NCI-H446 (cell line): Measurements from ENCODE around the gene LIMS2.

Experiments
- DNase-seq, 2 experiments: peaks; one replicate each; lab custom pipeline; 2025; lab: John Stamatoyannopoulos, UW

The LIMS2 gene, protein sequence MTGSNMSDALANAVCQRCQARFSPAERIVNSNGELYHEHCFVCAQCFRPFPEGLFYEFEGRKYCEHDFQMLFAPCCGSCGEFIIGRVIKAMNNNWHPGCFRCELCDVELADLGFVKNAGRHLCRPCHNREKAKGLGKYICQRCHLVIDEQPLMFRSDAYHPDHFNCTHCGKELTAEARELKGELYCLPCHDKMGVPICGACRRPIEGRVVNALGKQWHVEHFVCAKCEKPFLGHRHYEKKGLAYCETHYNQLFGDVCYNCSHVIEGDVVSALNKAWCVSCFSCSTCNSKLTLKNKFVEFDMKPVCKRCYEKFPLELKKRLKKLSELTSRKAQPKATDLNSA

GRCh38 chr2:127675331-127676261 lies at the start of gene LIMS2:
TSS of gene LIMS2 (minus strand) at chr2:127675530. CDS start at chr2:127675024, 506 bp downstream.
- DNase-seq = no peak

- no peak for DNase-seq
Observed at GRCh38 chr2:127722807-127723206, 47.5 kb upstream of the LIMS2 start.

DNA sequence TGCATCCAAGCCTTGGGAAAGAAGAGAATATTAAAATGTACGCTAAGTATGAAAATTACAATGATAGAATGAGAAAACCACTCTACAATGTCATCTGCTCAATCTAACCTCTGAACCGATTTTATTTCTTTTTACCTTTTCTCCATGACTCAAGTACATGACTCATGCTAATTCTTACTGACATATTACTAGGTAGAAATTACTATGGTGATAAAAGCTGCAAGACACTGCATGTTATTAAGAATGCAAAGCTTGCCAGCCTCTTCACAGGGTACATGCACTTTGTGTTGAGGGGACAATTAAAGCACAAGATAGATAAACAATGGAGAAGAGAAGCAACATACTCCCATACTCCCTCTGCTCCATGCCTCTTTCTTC lies 46.6 kb upstream of the LIMS2 start:
- no peak for DNase-seq

DNA sequence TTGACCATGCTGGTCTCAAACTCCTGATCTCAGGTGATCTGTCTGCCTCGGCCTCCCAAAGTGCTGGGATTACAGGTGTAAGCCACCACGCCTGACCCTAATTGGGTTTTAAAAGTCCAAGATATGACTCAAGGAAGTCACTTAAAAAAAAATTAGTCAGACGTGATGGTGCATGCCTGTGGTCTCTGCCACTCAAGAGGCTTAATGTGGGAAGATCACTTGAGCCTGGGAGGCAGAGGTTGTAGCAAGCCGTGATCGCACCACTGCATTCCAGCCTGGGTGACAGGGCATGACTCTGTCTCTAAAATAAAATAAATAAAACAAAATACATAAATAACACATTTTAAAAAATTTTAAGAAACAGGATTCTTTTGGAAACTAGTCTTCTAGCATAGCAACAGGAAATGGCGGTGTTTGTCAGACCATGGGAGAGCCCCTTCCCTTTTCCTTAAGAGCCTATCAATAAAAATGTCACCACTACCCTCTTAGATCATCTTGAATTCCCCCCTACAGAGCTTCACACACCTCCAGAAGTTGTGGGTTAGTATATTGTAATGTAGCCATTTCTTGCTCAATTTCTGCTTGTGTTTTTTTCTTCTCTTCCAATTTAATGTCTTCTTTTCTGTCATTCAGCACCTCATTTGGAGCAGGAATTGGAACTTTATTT lies 46.1 kb upstream of the LIMS2 start:
- DNase-seq = no peak

DNA sequence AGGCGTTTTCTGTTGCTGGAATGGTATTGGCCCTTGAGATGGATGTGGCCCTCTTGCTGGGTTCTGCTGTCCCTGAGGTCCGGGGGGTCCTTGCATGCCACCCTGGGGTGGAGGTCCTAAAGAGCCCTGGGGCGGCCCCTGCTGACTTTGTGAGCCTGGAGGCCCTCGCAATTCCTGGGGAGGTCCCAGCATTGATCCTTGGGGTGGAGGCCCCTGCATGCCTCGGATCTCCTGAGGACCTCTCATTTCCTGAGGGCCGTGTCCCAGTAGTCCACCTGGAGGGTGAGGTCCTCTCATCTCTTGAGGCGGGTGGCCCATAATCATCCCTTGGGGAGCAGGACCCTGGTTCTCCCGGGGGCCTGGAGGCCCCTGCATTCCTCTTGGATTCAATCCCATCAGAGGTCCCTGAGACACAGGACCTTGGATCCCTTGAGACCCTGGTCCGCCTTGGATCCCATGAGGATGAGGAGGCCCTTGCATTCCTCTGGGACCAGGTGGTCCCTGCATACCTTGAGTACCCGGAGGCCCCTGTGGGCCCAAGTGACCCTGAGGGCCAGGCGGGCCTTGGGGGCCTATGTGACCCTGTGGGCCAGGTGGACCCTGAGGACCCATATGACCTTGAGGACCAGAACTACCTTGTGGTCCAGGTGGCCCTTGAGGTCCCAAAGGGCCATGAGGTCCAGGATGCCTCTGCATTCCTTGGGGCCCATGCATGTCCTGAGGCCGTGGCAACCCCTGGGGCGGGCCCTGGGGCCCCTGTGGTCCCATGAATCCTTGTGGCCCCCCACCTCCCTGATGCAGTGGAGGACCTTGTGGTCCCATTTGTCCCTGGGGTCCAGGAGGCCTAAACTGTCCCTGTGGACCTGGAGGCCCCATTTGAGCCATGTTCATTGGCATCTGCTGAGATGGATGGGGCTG lies 44.2 kb upstream of the LIMS2 start:
- no peak for DNase-seq

DNA sequence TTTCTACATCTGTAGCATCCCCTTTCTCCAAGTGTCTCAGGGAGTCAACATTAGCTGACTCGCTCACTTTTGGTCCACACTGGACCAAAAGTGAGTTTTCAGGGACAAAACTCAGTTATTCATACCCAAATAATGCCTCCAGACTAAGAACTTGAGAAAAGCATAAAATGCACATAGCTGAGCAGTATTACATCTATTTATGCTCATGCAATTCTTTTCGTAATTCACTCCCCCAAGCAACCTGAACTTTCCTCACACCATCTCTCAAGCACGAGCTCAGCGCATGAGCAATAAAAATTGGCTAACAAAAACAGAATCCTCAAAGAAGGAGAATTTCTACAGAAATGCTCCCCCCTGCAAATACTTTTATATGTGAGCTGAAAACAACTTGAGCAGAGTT lies 42.9 kb upstream of the LIMS2 start:
- DNase-seq = no peak

- no peak for DNase-seq
Observed at GRCh38 chr2:127715778-127716449, 40.6 kb upstream of the LIMS2 start.

- no peak for DNase-seq
Observed at GRCh38 chr2:127713562-127713961, 38.2 kb upstream of the LIMS2 start.

DNA sequence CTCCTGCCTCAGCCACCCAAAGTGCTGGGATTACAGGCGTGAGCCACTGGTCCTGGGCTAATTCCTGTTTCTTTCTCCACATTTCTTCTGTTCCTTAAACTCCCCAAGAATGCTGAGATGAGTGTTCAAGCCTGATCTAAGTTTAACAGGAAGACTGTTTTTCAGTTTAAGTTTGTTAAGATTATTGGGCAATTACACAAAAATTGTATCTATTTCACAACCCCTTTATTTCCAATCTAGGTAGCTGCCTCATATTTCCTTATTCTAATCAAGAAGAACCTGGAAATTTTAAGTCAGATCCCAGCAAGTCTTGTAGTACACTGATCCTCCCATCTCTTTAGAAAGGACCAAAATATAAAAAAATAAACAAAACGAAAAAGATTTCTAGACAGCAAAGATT lies 37.7 kb upstream of the LIMS2 start:
- no peak for DNase-seq

GRCh38 chr2:127709336-127709735 lies 34.0 kb upstream of the LIMS2 start:
- DNase-seq = no peak

DNA sequence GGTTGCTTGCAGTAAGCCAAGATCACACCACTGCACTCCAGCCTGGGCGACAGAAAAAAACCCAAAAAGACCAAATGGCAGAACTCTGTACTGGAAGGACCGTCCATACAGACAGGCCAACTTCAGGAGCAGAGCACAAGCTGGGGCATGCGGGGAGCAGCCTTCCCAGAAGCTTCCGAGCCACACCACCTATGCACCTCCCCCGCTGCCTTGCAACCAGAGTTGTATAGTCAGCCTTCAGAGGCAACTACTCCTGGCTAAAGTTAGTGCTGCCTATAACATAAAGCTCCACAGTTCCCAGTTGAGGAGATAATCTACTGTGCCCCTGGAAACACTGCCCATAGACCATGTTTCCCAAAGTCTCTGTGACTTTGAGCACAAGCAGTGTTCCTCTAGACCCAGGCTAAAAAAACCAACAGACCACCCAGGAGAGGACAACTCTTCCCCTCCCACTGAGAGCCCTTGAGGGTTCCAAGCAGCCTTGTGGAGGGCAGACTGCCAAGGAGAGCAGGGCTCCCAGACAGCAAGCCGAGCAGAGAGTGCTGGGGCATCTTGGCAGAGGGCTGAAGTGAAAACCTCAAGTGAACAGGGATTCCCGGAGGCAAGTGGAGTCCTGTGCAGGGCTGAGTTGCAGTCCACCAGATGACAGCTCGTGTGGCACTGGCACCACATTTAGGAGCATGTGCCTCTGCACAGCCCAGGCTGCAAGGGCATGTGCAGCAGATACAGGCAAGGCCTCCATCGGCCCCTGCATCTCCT lies 32.7 kb upstream of the LIMS2 start:
- DNase-seq = peak in 1 of 2 experiments; percentile 24

GRCh38 chr2:127706215-127706990 lies 31.1 kb upstream of the LIMS2 start:
- DNase-seq = no peak

DNA sequence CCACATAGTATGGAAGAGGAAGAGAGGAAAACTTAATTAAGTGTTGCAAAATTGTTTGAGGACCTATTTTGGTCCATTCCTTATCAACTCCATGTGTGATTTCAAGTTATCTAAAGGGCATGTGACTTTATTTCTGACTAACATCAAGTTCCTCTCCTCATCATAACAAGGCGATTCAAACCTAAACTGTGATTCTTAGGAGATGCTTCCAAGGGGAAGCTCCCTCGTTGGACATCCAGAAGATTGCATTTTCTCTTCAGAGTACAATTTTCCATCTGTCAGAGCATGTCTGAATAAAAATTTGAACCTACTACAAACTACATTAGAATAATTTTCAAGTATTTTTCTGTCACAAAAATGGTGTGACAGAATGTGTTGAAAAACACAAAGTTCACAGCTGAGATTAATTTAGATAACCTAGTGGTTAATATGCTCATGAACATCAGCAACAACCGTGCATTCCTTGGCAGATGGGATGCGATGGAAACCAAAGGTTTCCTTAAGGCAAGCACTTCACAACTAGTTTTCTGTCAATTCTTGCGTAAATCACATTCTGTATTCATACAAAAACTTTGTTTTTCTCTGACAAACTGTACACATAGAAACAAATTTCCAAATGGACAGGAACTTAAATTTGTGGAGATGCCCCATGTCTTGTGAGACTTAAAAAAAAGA lies 30.2 kb upstream of the LIMS2 start:
- no peak for DNase-seq

DNA sequence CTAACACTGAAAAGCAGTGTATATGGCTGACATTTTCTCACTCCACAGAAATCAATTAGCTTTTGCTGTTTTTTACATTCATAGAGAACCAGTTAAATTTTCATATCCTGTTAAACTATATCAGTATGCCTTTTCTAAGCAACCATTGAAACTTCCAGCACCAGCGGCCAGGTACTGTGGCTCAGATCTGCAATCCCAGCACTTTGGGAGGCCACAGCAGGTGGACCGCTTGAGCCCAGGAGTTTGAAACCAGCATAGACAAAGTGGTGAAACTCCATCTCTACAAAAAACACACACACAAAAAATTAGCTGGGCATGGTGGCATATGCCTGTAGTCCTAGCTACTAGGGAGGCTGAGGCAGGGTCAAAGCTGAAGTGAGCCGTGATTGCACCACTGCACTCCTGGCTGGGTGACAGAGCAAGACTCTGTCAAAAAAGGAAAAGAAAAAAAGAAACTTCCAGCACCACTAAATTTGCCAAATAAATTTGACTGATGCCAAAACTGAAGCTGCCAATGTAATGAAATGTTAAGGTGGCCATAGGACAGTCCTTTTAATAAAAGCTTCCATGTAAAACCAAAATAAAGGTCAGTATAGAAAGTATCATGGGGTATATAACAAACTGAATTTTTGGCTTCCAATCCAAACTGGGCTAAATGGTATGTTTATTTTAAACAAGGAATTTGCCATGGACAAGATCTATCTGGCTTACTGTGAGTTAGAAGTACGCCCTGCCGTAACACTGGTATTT lies 29.5 kb upstream of the LIMS2 start:
- no peak for DNase-seq

- no peak for DNase-seq
Observed at GRCh38 chr2:127703282-127703681, 28.0 kb upstream of the LIMS2 start.

DNA sequence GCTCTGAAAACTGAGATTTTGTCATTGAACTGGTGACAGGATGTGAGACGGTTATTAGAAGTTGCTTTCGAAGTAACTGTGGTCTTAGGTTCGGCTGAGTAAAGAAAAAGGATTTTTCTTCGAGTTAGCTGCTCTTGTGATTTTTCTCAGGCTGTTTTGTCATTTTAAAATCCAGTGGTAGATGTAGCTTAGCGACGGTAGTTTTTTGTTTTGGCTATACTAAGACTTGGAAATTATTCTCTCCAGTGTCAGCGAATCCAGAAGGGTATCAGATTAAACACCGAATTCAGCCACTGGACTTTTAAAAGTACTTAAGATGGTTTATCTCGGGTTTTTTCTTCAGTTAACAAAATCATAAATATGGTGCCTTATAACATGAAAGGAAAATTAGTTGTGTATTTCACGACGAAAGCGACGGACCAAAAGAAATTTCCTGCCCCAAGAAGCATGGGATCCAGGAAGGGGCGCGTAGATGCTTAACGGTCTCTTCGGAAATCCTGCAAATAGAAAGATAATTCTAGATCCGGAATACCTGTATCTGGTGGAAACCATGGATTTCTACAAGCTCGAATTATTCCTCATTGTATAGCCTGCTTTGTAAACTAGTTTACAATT lies 27.2 kb upstream of the LIMS2 start:
- no peak for DNase-seq

GRCh38 chr2:127701651-127702394 lies 26.5 kb upstream of the LIMS2 start:
- DNase-seq = peak in 1 of 2 experiments; percentile 64
